GM18519 (cell line): ENCODE data around the gene GLIPR2.
A peak's percentile ranks its signal among the peaks of the same experiment; 100 is the strongest.
"Not testable (repeated sequence)": the region's sequence is repeated elsewhere in the genome, so short reads cannot be mapped to it uniquely, and the experiment has no call there.

Experiments used
- ATAC-seq: cut with Tn5 transposase; IDR thresholded peaks from one replicate; pipeline ENCODE4 v1.9.1; 2021; ENCODE audit warnings: mild to moderate bottlenecking, moderate library complexity; ENCODE audit not compliant: unreplicated experiment, low FRiP score

Gene GLIPR2

DNA sequence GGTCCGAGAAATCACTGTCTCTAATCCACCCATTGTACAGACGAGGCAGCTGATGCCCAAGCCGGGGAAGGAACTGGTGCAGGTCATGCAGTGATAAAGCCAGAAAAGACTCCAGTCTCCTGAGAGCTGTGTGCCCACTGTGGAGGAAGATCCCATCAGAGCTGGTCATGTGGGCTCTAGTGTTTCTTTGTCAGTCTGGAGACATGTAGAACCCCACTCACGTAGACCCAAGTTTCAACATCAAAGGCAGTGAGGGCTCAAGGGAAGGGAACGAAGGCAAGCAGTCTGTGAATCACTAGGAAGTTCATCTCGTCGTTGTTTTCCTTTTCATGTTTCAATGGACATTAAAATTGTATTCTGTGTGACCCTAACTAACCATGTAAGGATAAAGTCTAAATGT, 14.6 kb upstream of the GLIPR2 start:
- ATAC-seq = no peak

DNA sequence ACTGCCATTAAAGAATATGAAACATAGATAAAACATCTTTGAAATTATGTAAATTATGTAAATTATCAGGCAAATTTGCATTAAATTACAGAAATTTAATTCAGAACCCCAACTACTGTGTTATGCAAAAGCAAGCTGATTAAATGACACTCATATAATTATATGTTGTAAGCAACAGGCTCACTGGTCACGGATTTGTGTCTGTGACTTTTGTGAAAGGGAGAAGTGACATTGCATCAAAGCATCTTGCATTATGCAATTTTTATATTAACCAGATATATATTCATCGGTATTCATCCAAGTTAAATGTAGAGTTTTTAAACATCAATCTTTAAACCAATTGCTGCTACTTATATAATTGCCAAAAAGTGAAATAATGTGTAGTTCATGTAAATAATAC, 13.0 kb upstream of the GLIPR2 start:
- no peak for ATAC-seq

DNA sequence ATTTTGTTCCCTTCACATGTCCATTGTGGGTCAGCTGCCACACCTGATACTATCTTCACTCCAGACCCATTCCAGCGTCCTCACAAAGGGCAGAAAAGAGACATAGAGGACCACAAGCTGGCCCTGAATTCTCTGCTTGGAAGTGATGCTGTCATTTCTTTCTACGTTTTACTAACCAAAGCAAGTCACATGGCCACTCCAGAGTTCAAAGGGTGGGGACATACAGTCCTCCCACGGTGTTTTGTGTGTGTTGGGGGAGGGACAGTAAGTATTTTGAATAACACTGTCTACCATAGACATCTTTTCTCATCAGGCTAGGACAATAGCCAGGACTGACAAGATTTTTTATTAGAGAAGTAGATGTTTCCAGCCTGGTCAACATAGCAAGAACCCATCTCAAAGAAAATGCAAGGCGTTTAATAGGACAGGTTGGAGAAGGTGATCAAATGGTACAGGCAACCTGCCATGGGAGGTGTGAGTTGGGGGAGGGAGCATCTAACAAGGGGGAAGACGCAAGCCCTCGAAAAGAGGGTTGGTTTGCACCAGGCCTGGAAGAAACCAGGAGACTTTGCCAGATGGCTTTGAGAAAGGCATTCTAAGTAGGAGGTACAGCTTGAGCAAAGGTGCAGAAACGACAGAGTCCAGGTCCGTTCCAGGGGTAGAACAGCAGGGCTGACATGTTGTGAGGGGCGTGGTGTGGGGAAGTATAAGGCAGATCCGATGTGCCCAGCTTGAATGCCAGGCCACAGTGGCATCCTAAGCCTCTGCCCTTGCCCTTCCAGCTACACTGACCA, 11.3 kb upstream of the GLIPR2 start:
- ATAC-seq = no peak

DNA sequence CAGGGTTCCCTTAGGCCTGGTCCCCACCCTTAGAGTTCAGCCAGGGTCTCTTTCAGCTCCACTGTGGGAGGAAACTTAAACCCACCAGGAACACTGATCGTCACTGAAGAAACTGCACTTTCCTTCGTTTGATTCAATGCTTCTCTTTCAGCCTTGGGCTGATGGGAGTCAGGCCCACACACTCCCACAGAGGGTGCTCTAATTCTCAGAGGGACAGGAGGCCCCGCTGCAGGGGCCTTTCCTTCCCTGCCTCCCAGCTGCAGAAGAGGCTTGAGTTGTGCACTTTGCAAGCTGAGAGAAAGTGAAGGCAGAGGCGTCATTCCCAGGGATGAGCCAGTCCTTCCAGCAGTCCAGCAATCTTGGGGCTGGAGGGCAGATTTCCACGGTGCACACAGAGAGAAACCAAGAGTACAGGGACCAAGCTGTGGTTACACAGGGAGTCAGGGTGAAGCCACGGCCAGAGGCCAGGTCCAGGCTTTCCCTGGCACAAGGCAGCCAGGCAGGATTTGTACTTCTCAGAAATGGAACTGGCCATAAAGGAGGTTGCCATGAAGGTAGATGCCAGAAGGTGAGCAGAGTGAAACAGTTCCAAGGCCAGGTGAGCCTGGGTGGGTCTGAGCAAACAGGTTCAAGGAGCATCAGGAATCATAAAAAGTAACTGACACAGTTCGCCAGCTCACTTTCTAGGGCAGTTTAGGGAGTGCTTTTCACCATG, 10.4 kb upstream of the GLIPR2 start:
- no peak for ATAC-seq

DNA sequence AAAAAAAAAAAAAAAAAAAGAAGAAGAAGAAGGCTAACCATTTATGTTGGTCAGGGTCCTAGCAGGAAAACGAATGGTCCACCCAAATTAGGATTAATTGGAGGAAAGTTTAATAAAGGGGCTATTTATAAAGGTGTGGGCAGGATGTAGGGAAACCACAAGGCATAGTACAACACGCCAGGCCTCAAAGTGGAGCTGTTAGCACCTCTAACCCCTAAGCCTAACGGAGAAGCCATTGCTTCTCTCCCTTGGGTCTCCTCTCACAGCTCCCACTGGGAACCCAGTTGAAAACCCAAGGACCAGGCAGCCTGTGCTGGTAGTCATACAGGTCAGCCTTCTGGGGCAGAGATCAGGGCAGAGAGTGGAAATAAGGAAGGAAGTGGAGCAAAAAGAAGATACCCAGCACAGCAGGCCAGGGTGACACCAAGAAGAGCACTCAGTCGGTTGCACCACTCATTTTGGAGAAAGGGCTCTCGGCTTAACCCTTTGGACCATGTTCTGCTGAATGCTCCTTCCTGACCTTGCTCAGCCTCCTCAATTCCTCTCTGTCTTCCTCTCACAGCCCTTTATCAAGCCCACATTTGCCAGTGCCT, 8.8 kb upstream of the GLIPR2 start:
- ATAC-seq = no peak

DNA sequence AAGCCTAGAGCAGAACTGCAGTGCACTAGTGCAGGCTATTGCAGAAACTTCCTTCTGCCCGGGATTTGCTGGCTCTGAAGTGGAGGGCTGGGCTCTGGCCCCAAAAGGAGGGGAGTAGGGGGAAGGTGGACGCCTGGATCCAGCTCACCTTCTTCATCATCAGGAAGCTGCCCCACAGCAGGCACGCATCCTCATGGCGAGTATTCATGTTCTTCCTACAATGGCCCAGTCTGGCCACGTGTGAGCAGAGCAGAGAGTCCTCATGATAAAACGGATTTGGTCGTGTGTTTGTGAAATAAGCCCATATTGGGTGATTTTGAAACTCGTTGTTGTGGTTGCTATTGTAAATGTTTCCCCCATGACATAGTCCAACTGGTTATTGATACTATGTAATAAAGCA, 8.2 kb upstream of the GLIPR2 start:
- no peak for ATAC-seq

DNA sequence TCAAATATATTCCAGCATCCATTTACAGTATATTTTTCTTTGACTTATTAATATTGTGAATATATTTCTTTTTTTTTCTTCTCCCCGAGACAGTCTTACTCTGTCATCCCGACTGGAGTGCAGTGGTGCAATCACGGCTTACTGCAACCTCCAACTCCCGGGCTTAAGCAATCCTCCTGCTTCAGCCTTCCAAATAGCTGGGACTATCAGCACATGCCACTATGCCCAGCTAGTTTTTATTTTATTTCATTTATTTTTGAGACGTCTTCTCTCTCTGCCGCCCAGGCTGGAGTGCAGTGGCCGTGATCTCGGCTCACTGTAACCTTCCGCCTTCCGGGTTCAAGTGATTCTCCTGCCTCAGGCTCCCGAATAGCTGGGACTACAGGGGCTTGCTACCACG, 7.4 kb upstream of the GLIPR2 start:
- no peak for ATAC-seq

DNA sequence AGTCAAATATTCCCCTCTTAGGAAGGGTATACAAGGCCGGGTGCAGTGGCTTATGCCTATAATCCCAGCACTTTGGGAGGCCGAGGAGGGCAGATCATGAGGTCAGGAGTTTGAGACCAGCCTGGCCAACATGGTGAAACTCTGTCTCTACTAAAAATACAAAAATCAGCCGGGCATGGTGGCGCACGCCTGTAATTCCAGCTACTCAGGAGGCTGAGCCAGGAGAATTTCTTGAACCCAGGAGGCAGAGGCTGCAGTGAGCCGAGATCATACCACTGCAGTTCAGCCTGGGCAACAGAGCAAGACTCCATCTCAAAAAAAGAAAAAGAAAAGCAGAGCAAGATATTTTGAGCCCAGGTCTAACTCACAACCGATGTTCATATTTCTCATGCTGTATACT, 4.9 kb upstream of the GLIPR2 start:
- ATAC-seq = not testable (repeated sequence)

DNA sequence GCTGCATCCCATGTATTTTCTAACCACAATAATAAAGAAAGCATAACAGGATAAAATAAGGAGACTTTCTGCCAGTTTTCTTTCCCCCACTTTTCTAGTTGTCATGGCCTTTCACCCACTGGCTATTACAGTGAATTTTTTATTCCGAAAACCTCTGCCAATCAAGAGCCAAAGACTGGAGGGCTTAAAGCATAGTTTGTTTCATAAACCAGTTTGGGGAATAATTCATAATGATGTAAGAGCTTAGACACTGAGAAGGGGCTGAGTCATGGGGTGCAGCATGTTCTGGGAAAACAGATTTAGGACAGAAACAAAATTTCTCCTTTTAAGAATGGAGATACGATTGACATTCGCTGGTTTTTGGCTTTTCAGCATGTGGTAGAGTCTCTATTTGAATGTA, 4.4 kb upstream of the GLIPR2 start:
- ATAC-seq = no peak

DNA sequence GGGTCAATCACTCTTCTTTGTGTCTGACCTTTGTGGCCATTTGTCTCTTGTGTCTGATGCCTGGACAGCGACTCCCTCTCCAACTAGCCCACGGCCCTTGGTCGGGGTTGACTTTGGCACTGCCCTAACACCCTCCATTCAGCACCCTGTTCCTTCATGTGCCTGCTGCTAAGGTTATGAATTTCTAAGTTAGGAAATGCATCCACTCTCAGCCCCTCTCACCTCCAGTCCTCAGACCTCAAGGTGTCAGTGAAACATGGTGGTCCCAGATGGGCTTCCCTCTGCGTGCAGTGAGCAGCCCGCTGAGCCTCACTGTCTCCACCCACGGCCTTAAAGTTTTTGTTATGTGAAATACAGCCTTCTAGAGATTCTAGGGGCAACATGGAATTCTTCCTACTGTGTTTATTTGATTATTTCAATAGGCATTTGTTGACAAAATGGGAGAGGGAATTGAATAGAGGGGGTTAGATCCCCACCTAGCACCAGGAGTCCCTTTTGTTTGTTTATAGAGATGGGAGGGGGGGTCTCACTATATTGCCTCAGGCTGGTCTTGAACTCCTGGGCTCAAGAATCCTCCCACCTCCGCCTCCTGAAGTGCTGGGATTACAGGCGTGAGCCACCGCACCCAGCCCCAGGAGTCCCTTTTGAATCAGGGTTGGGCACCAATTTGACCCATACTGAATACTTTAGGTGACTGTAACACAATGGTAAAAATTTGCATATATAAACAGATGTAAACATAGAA, 1.6 kb upstream of the GLIPR2 start:
- ATAC-seq = no peak

DNA sequence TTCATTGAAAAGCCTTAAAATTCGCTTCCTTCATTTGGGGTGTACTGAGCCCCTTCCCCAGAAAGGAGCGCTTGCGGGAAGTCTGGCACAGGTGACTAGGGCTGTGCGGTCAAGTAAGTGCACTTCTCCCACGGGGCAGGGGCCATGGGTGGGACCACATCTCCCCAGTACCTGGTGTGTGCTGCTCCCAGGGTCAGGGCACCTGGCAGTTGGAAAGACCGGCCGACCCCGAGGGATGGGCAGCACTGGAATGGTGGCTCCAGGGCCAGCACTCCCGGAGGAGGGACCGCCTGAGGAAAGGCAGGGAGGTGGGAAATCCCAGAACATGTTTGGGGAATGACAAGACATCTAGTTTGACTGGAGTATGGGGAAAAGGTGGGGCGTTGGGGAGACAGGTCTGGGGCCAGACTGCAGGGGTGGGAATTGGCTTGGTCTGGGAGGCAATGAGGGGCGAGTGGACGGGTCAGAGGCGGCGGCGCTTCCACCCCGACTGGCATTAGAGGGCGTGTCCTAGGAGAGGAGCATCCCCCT, 727 bp upstream of the GLIPR2 start:
- ATAC-seq = no peak

DNA sequence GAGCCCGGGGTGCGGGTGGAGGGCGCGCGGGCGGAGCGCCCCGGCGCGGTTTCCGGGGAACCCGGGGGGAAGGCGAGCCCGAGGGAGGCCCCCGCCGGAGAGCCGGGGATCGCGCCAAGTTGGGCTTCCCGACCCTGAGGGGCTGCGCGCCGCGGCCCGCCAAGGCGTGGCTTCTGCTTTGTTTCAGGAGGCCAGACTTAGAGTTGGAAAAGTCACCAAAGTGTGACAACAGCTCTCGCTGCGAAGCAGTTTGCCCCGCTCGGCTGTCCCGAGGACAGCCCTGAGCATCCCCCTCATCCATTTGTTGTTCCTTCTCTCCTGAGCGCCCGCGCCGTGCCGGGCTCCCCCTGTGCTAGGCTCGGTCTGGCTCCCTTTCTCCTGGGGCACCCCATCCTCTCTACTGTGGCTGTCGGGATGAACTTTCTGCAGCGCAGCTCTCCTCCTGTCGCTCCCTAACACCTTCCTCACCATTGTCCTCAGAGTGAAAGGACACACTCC, 410 bp downstream of the GLIPR2 start:
- peak; percentile 22 for ATAC-seq

DNA sequence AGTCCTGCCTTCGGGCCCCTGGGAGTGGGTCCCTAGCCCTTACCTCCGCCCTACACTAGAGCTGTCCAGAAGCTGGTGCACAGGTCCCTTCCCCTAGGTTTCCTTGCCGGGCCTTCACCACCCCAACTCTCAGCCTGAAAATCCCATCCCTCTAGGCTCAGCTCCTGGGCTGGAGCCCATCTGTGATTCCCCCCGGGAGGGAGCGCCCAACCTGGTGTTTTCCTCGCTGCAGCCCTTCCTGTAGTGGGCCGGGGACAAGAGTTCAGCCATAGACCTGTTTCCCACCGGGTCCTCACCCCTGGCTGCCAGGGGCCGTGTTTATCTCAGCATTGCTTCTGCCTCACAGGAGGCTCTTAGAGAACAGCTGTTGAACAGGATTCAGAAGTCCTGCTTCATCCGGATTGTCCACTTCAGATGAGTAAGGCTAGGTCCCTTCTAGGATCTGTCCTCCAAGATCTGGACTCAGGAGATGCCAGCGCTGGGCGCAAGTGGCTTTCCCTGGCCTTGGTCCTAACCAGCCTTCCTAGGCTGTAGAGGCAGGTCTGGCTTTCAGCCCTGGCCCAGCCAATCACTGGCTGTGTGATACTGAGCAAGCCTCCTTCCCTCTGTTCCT, 965 bp downstream of the GLIPR2 start:
- ATAC-seq = no peak

DNA sequence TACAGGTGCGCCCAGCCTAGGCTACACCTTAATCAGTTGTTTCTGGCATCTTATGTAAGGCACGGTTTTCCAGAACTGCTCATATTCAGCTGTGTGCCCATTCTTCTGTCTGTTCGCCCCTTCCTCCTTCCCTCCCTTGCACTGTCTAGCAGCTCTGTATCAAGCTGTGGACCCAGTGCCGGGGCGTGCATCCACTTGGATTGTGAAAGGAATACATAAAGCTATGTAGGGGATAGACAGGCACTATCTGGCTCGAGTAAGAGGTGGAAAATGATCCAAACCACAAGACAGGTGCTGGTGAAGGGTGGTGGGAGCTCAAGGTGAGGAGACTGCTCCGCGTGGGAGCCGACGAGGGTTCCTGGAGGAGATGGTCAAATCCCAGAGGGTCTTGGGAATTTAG, 2.0 kb downstream of the GLIPR2 start:
- no peak for ATAC-seq

DNA sequence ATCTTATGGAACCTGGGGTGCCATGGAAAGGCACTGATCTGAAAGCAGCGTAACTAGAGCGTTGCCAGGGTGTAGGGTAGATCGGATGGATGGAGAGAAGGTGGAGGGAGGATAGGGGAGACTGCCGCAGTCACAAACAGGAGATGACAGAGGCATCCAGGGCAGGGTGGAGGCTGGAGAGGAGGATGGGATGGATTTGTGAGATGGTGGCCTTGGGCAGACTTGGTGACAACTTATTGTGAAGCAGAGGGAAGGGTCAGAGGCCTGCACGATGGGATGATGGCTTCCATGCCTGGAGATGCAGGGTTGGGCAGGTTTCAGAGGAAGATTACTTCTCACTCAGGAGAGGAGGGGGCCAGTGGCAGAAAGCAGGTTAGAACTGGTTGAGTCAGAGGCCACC, 2.4 kb downstream of the GLIPR2 start:
- no peak for ATAC-seq

DNA sequence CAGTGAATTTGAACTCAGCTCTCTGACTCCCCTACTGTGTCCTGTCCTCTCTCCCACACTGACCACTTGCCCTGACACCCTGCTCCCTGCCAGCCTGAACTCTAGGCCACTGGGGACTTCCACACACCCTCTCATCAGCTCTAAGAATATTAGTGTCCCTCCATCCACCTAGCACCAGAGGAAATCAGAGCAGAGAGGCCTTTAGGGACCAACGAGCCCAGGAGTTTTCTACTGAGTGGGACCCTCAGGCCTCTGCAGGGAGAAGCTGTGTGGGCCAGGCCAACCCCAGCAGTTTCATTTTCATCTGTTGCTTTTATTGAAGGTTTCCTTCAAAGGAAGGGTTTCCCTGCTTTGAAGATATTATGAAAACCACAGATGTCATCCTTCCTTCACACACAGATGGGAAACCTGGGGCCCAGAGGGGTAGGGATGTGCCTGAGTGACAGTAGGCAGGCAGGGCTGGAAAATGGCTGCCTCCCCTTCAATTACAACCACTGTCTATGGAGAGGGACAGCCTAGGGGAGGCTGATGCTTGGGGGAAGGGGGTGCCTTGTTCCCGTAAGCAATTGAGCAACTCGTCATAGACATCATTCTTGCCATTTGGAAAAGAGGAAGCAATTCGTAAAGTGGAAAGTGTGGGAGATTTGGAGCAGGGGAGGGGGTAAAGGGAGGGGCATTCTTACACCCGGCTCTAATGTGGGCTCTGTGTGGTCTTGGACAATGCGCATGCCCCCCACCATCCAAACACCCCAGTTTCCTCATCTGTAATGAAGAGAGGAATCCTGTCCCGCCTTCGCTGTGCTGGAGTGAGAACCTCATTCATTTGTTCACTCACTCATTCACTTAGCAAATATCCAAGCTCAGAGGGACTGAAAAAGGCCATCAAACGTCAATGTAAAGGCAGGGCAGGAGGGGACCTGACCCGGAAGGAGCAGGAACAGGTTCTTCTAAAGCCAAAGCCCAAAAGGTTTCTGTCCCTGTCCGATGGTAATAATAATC, 3.9 kb downstream of the GLIPR2 start:
- no peak for ATAC-seq

DNA sequence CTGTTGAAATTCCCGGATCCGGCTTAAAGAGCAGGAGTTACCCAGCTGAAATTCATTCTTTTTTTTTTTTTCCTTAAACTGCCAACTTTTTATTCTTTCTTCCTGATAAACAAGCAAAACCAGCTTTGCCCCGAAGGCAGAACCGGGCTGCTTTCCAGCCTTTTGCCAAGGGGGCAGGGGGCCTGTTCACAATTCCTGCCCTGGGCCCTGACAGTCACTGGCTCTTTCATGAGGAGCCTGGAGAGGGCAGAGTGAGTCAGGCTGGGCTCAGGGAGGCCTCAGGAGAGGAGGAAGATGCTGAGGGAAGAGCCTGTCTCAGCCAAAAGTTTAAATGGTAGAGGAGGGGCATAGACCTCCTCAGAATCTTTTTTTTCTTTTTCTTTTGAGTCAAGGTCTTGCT, 4.8 kb downstream of the GLIPR2 start:
- ATAC-seq = no peak

DNA sequence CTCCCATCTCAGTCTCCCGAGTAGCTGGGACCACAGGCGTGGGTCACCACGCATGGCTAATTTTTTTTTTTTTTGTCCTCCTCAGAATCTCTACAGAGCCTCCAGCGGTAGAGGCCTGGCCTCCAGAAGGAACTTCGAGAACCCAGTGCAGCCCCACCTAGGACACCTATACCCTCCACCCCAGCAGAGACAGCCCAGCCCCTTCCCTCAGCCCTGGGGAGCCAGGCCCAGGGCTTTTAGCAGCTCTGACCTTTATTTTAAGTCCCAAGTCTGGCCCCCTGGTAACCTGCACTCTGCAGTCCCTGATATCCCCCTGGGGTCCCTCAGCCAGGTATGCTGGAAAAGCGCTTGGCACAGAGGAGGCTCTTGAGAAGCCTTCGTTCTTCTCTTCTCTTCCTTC, 5.2 kb downstream of the GLIPR2 start:
- ATAC-seq = no peak
